Adipocyte (in vitro differentiated cells): ENCODE results near the gene PCGF5.
"Not testable (repeated sequence)": the region's sequence is repeated elsewhere in the genome, so short reads cannot be mapped to it uniquely, and the experiment has no call there.

Experiments
- DNase-seq: peaks from one replicate; pipeline ENCODE4 v3.0.0-alpha.2; 2015; ENCODE audit warnings: low read depth
- H3K27me3 ChIP-seq: replicated peaks from 2 replicates; pipeline ENCODE4 v1.7.0; 2013; ENCODE audit warnings: mild to moderate bottlenecking, low read length, moderate library complexity; ENCODE audit not compliant: control insufficient read depth, insufficient read depth
- H3K36me3 ChIP-seq: 2 replicates; pipeline ENCODE4 v1.7.0; 2013; ENCODE audit warnings: low read length, mild to moderate bottlenecking, moderate library complexity; ENCODE audit not compliant: control insufficient read depth, insufficient read depth, severe bottlenecking
- H3K4me1 ChIP-seq: 2 replicates; pipeline ENCODE4 v1.7.0; 2013; ENCODE audit warnings: mild to moderate bottlenecking, low read length, moderate library complexity; ENCODE audit not compliant: control insufficient read depth, insufficient read depth
- H3K4me3 ChIP-seq: 2 replicates; pipeline ENCODE4 v1.7.0; 2013; ENCODE audit warnings: mild to moderate bottlenecking, low read length, moderate library complexity
- H3K9ac ChIP-seq: 2 replicates; pipeline ENCODE4 v1.7.0; 2013; ENCODE audit warnings: mild to moderate bottlenecking, low read length, moderate library complexity
- H3K9me3 ChIP-seq: 2 replicates; pipeline ENCODE4 v1.7.0; 2013; ENCODE audit warnings: mild to moderate bottlenecking, low read length, moderate library complexity; ENCODE audit not compliant: control insufficient read depth

The PCGF5 gene

GRCh38 chr10:91220194-91220953 lies at the start of gene PCGF5:
Gene PCGF5 (plus strand): TSS chr10:91220663. CDS start chr10:91222872, 2,209 bp downstream.
- peak within 1 kb of the TSS; percentile 91 for H3K9ac ChIP-seq
- peak; percentile 96 for DNase-seq
- H3K36me3 ChIP-seq: no peaks in the 10 kb centered on the region
- no peaks in the 10 kb centered on the region for H3K27me3 ChIP-seq
- H3K9me3 ChIP-seq: no peaks in the 10 kb centered on the region
- H3K4me1 ChIP-seq: peaks cover 27% of the 10 kb centered on the region
- H3K4me3 ChIP-seq: peak within 1 kb of the TSS; percentile 96

GRCh38 chr10:91171485-91171884 lies 49.0 kb upstream of the PCGF5 start:
- H3K4me1 ChIP-seq: no peaks in the 10 kb centered on the region

GRCh38 chr10:91172348-91172747 lies 48.1 kb upstream of the PCGF5 start:
- H3K36me3 ChIP-seq: no peaks in the 10 kb centered on the region
- H3K4me3 ChIP-seq: no peak overlapping the region
- no peaks in the 10 kb centered on the region for H3K27me3 ChIP-seq

More at GRCh38 chr10:91171485-91171884, 49.0 kb upstream of the PCGF5 start:
- Histone ChIP-seq H3K9ac (no peak overlapping the region), H3K36me3 (no peaks in the 10 kb centered on the region), H3K27me3 (no peaks in the 10 kb centered on the region), H3K4me3 (no peak overlapping the region), H3K9me3 (no peaks in the 10 kb centered on the region)
- no peak for DNase-seq

GRCh38 chr10:91185239-91185875 lies 35.1 kb upstream of the PCGF5 start:
- peak; percentile 71 for DNase-seq
- Histone ChIP-seq H3K27me3 (no peaks in the 10 kb centered on the region), H3K4me3 (no peak overlapping the region), H3K9me3 (no peaks in the 10 kb centered on the region), H3K4me1 (peaks cover 13% of the 10 kb centered on the region), H3K9ac (no peak overlapping the region), H3K36me3 (no peaks in the 10 kb centered on the region)

More at GRCh38 chr10:91172348-91172747, 48.1 kb upstream of the PCGF5 start:
- H3K9ac ChIP-seq: no peak overlapping the region
- no peaks in the 10 kb centered on the region for H3K4me1 ChIP-seq
- no peaks in the 10 kb centered on the region for H3K9me3 ChIP-seq
- DNase-seq: no peak

GRCh38 chr10:91187156-91187555 lies 33.3 kb upstream of the PCGF5 start:
- H3K36me3 ChIP-seq: no peaks in the 10 kb centered on the region
- no peaks in the 10 kb centered on the region for H3K27me3 ChIP-seq
- H3K4me3 ChIP-seq: no peak overlapping the region

GRCh38 chr10:91188010-91188409 lies 32.5 kb upstream of the PCGF5 start:
- not testable (repeated sequence) for H3K36me3 ChIP-seq, H3K4me3 ChIP-seq, H3K9ac ChIP-seq, DNase-seq, H3K9me3 ChIP-seq, H3K27me3 ChIP-seq
- H3K4me1 ChIP-seq: peaks cover 32% of the 10 kb centered on the region

More at GRCh38 chr10:91187156-91187555, 33.3 kb upstream of the PCGF5 start:
- no peak overlapping the region for H3K9ac ChIP-seq
- H3K4me1 ChIP-seq: peaks cover 31% of the 10 kb centered on the region
- no peak for DNase-seq
- H3K9me3 ChIP-seq: no peaks in the 10 kb centered on the region

GRCh38 chr10:91188889-91189288 lies 31.6 kb upstream of the PCGF5 start:
- no peak for DNase-seq
- H3K9ac ChIP-seq: no peak overlapping the region
- peaks cover 32% of the 10 kb centered on the region for H3K4me1 ChIP-seq
- H3K36me3 ChIP-seq: no peaks in the 10 kb centered on the region
- no peak overlapping the region for H3K4me3 ChIP-seq
- no peaks in the 10 kb centered on the region for H3K9me3 ChIP-seq
- no peaks in the 10 kb centered on the region for H3K27me3 ChIP-seq

GRCh38 chr10:91190388-91190870 lies 30.0 kb upstream of the PCGF5 start:
- H3K36me3 ChIP-seq: no peaks in the 10 kb centered on the region
- no peaks in the 10 kb centered on the region for H3K9me3 ChIP-seq
- H3K4me3 ChIP-seq: no peak overlapping the region
- no peak overlapping the region for H3K9ac ChIP-seq
- H3K27me3 ChIP-seq: no peaks in the 10 kb centered on the region
- DNase-seq: peak; percentile 71
- peaks cover 34% of the 10 kb centered on the region for H3K4me1 ChIP-seq

- H3K9ac ChIP-seq: no peak overlapping the region
- DNase-seq: peak; percentile 69
- no peaks in the 10 kb centered on the region for H3K9me3 ChIP-seq
- H3K4me3 ChIP-seq: peak overlapping the region; percentile 8
- no peaks in the 10 kb centered on the region for H3K36me3 ChIP-seq
- H3K27me3 ChIP-seq: no peaks in the 10 kb centered on the region
- H3K4me1 ChIP-seq: peaks cover 31% of the 10 kb centered on the region
Measured at GRCh38 chr10:91190876-91191583, 29.4 kb upstream of the PCGF5 start.

GRCh38 chr10:91191584-91191919 lies 28.9 kb upstream of the PCGF5 start:
- Histone ChIP-seq H3K27me3 (no peaks in the 10 kb centered on the region), H3K36me3 (no peaks in the 10 kb centered on the region), H3K4me3 (peak overlapping the region; percentile 8), H3K9ac (no peak overlapping the region), H3K9me3 (no peaks in the 10 kb centered on the region), H3K4me1 (peaks cover 31% of the 10 kb centered on the region)
- no peak for DNase-seq

- H3K4me3 ChIP-seq: no peak overlapping the region
- no peaks in the 10 kb centered on the region for H3K36me3 ChIP-seq
- no peaks in the 10 kb centered on the region for H3K27me3 ChIP-seq
- peaks cover 49% of the 10 kb centered on the region for H3K4me1 ChIP-seq
- peak; percentile 42 for DNase-seq
- H3K9me3 ChIP-seq: no peaks in the 10 kb centered on the region
- no peak overlapping the region for H3K9ac ChIP-seq
Measured at GRCh38 chr10:91194497-91195179, 25.8 kb upstream of the PCGF5 start.
